Measurements from ENCODE around the gene CORO1A. TPM values are rescaled to one million over a fixed set of nuclear protein-coding genes. Genes with fewer than 3 reads are reported as not detected.
A peak's percentile ranks its signal among the peaks of the same experiment; 100 is the strongest.
"Not testable (repeated sequence)": the region's sequence is repeated elsewhere in the genome, so short reads cannot be mapped to it uniquely, and the experiment has no call there.

CORO1A gene
- total RNA-seq, 2 experiments from 2014 or later, result 1,426 to 1,488 TPM

DNA sequence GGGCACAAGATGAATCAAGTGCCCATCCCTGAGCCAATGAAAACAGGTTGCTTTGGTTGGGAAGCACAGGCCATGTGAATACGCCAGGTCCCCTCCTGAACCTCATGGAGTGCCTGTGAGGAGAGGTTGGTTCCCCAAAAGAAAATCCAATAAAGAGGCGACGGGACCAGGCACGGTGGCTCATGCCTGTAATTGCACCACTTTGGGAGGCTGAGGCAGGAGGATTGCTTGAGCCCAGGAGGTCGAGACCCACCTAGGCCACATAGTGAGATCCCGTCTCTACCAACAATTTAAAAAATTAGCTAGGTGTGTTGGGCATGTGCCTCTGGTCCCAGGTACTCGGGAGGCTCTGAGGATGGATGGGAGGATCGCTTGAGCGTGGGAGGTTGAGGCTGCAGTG lies 3.5 kb upstream of the CORO1A start:
- H3K4me3 Mint-ChIP-seq, result no peak overlapping the region
- no peaks in the 10 kb centered on the region for H3K9me3 Mint-ChIP-seq
- DNase-seq (no peak), ATAC-seq (ENCODE audit: low read depth) (no peak)
- POLR2A ChIA-PET, result interaction anchor here (0.7 kb wide), 1 partner anchor 114 kb away, joined by 4 read pairs; the partner anchor contains the start of gene ALDOA
- H3K27me3 Mint-ChIP-seq, result peaks cover 2% of the 10 kb centered on the region
- peaks cover 14% of the 10 kb centered on the region for H3K4me1 Mint-ChIP-seq
- H3K27ac Mint-ChIP-seq, result no peak overlapping the region
- peaks cover 11% of the 10 kb centered on the region for H3K36me3 Mint-ChIP-seq

DNA sequence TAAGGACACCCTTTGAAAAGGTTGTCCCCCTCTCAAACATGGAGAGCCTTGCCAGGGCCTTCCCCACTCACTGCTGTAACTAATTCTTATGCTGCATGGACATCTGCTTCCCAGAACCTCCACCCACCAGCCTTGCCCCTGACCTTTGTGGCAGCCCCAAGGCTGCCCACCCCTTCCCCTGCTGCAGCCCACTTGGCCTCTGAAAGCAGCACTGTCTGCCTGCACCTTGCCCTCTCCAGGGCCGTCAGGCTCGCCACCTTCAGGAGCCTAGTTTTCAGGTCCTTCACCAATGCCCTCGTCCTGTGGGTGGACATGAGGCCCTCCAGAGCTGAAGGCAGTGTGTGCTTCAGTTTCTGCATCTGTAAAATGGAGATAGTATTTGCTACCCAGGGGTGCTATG lies 2.7 kb upstream of the CORO1A start:
- Mint-ChIP-seq H3K27me3 (no peaks in the 10 kb centered on the region), H3K4me3 (no peak overlapping the region), H3K4me1 (peaks cover 14% of the 10 kb centered on the region), H3K9me3 (no peaks in the 10 kb centered on the region), H3K27ac (no peak overlapping the region), H3K36me3 (peaks cover 17% of the 10 kb centered on the region)
- no peak for ATAC-seq (ENCODE audit: low read depth)
- DNase-seq, result no peak
- POLR2A ChIA-PET, result interaction anchor here (0.7 kb wide), 1 partner anchor 115 kb away, joined by 4 read pairs; the partner anchor contains the start of gene ALDOA

DNA sequence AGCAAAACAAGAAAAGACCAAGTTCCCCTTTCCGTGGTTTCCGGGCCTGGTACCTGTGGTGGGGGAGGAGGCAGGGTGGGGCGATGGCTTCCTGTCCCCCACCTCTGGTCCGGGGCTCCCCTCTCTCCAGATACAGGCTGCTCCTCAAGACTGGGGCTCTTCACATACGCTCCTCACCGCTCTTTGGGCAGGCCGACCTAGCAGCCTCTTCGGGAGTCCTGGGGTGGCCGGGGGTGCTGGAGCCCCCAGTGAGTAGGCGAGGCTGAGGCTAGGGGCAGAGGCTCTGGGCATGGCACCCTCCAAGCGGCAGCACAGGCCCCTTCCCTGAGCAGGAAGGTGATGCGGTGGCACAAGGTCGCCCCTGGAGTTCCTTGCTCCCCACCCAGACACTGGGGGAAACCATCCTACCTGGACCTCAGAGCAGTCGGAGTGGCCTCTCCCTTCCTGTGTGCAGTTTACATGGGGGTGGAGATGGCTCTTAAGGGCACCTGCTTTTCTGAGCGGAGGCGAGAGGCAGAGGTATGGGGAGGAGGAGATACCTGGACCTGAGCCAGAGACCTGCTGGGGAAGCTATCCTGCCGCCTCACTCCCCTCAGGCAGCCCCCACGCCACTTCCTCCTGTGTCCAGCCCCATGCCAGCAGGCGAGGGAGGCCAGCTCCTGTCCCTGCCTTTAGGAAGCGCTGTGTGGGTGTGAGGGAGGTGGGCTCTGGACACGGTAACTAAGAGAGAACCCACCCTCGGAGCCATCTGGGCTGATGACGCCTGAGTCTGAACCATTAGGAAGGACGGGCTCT lies 891 bp downstream of the CORO1A start:
- Mint-ChIP-seq H3K36me3 (peaks cover 39% of the 10 kb centered on the region), H3K4me1 (peaks cover 29% of the 10 kb centered on the region), H3K27me3 (no peaks in the 10 kb centered on the region), H3K27ac (peak overlapping the region; percentile 100), H3K9me3 (no peaks in the 10 kb centered on the region), H3K4me3 (peak overlapping the region; percentile 100)
- DNase-seq, result no peak
- POLR2A ChIA-PET, result interaction anchor here (0.6 to 6.4 kb wide), 28 partner anchors 12 to 474 kb away, joined by 3 to 132 read pairs (median 10); partner anchors contain the start of genes ALDOA, DCTPP1, FBRS and GDPD3
- ATAC-seq (ENCODE audit: low read depth), result peak; percentile 24

DNA sequence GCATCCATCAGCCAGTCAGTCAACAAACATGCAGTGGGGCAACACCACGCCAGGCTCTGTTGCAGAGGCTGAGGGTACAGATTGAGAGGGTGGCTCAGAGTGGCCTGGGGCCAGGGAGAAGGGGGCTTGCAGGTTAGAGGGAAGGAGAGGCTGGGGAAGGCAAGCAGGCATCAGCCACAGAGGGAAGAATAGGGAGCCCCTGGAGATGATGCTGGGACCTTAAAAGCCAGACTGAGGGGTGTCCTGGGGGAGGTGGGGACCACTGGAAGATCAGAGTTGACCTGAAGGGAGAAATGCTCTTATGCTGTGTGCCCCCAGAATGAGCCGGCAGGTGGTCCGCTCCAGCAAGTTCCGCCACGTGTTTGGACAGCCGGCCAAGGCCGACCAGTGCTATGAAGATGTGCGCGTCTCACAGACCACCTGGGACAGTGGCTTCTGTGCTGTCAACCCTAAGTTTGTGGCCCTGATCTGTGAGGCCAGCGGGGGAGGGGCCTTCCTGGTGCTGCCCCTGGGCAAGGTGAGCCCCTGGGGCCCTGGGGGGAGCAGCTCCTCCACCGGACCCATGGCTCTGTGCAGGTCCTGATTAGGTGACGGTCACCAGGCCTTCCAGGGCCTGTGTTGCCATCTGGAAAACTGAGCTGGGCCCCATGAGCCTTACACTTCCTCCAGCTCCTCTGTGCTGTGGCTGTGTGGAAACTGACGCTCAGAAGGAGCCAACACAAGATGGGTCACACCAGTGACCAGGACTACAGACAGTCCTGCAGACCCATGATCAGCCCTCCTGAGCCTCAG lies 1.7 kb downstream of the CORO1A start:
- Mint-ChIP-seq H3K4me1 (peaks cover 29% of the 10 kb centered on the region), H3K27me3 (no peaks in the 10 kb centered on the region), H3K4me3 (peak overlapping the region; percentile 100), H3K27ac (peak overlapping the region; percentile 100), H3K36me3 (peaks cover 39% of the 10 kb centered on the region), H3K9me3 (no peaks in the 10 kb centered on the region)
- POLR2A ChIA-PET, result interaction anchor here (0.7 to 6.4 kb wide), 36 partner anchors 8 to 932 kb away, joined by 3 to 132 read pairs (median 6); partner anchors contain the start of genes ALDOA, FBRS, GDPD3 and KAT8
- DNase-seq, result no peak
- ATAC-seq (ENCODE audit: low read depth), result peak; percentile 7

DNA sequence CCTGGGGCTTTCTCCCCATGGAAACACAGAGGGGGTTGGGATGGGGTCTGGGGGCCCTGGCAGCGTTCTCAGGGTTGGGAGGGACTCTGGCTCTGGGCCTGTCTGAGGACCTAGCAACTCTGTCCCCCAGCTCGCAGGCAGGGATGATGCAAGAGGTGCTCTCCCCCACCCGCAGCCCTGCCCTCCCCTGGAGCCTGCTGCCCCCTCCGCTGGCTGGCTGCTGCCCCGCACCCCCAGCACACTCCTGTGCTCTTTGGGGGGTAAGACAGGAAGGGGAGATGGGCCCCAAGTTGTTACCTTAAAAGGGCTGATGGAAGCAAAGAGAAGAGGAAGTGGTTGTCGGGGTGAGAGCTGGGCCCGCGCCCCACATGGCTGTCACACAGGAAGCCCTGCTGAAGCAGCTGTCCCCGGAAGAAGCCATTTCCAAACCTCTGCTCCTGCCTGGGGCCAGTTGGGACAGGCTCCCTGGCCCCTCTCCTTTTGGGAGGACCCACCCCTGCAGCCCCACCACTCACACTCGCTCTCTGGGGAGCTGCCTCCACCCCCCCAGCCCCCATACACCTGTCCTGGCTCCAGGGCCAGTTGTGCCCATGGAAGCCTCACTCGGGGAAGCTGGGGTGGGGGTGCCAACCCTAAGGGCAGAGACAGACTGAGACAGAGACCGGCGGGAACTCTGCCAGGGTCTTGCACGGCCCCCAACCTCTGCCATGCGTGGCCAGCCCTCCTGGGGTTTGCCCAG lies 2.5 kb downstream of the CORO1A start:
- H3K9me3 Mint-ChIP-seq, result no peaks in the 10 kb centered on the region
- H3K27me3 Mint-ChIP-seq, result no peaks in the 10 kb centered on the region
- peaks cover 39% of the 10 kb centered on the region for H3K36me3 Mint-ChIP-seq
- peak; percentile 90 for DNase-seq
- POLR2A ChIA-PET, result interaction anchor here (0.6 to 6.4 kb wide), 36 partner anchors 9 to 932 kb away, joined by 3 to 132 read pairs (median 6); partner anchors contain the start of genes ALDOA, FBRS, GDPD3 and KAT8
- peaks cover 26% of the 10 kb centered on the region for H3K4me1 Mint-ChIP-seq
- peak overlapping the region; percentile 100 for H3K4me3 Mint-ChIP-seq
- peak overlapping the region; percentile 100 for H3K27ac Mint-ChIP-seq
- peak; percentile 48 for ATAC-seq (ENCODE audit: low read depth)

DNA sequence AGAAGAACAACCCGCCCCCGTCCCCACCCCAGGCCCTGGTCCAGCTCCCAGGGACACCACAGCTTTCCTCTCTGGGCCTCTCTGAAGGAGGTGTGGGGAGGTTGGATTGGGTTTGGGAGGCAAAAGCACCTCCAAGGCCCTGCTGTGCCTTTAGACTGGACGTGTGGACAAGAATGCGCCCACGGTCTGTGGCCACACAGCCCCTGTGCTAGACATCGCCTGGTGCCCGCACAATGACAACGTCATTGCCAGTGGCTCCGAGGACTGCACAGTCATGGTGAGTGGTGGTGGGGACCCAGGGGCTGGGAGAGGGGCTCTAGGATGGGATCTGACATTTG lies 3.0 kb downstream of the CORO1A start:
- DNase-seq (no peak), ATAC-seq (ENCODE audit: low read depth) (no peak)
- Mint-ChIP-seq H3K4me1 (peaks cover 24% of the 10 kb centered on the region), H3K27me3 (no peaks in the 10 kb centered on the region), H3K4me3 (peak overlapping the region; percentile 100), H3K9me3 (no peaks in the 10 kb centered on the region), H3K36me3 (peaks cover 39% of the 10 kb centered on the region), H3K27ac (peak overlapping the region; percentile 100)
- POLR2A ChIA-PET, result interaction anchor here (0.6 to 6.4 kb wide), 27 partner anchors 9 to 931 kb away, joined by 3 to 132 read pairs (median 8); partner anchors contain the start of genes ALDOA, FBRS, GDPD3 and KAT8

DNA sequence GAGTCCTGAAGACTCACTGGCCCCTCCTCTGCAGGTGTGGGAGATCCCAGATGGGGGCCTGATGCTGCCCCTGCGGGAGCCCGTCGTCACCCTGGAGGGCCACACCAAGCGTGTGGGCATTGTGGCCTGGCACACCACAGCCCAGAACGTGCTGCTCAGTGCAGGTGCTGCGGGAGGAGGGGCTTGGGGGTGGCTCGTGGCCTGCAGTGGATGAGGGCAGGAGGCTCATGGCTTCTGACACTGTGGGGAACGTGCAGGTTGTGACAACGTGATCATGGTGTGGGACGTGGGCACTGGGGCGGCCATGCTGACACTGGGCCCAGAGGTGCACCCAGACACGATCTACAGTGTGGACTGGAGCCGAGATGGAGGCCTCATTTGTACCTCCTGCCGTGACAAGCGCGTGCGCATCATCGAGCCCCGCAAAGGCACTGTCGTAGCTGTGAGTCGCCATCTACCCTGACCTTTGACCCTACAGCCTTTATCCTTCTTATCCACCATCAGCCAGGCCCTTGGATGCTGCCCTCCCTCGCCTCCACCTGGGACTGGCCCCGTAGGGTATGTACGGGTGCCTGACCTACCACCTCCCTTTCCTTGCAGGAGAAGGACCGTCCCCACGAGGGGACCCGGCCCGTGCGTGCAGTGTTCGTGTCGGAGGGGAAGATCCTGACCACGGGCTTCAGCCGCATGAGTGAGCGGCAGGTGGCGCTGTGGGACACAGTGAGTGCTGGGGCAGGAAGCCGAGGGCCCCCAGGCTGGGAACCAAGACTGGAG lies 3.6 kb downstream of the CORO1A start:
- Mint-ChIP-seq H3K9me3 (no peaks in the 10 kb centered on the region), H3K36me3 (peaks cover 39% of the 10 kb centered on the region), H3K4me3 (peak overlapping the region; percentile 100), H3K27ac (peak overlapping the region; percentile 100), H3K27me3 (no peaks in the 10 kb centered on the region), H3K4me1 (peaks cover 22% of the 10 kb centered on the region)
- POLR2A ChIA-PET, result interaction anchor here (0.6 to 6.4 kb wide), 17 partner anchors 10 to 561 kb away, joined by 3 to 132 read pairs (median 8); partner anchors contain the start of genes ALDOA, GDPD3, MAPK3 and PHKG2
- DNase-seq (peak; percentile 96), ATAC-seq (ENCODE audit: low read depth) (peak; percentile 13)

DNA sequence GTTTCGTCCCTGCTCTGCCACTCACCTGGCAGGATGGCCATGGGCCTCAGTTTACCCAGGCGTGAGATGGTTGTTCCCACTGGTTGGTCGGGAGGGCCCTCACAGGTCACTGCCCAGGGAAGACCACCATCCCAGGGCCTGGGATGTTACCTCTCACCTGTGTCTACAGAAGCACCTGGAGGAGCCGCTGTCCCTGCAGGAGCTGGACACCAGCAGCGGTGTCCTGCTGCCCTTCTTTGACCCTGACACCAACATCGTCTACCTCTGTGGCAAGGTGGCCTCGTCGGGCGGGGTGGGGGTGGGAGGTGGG lies 4.1 kb downstream of the CORO1A start:
- peaks cover 17% of the 10 kb centered on the region for H3K4me1 Mint-ChIP-seq
- POLR2A ChIA-PET, result interaction anchor here (0.6 to 6.4 kb wide), 5 partner anchors 44 to 122 kb away, joined by 3 to 132 read pairs (median 15); partner anchors contain the start of genes ALDOA, TBX6 and YPEL3
- peak overlapping the region; percentile 100 for H3K4me3 Mint-ChIP-seq

DNA sequence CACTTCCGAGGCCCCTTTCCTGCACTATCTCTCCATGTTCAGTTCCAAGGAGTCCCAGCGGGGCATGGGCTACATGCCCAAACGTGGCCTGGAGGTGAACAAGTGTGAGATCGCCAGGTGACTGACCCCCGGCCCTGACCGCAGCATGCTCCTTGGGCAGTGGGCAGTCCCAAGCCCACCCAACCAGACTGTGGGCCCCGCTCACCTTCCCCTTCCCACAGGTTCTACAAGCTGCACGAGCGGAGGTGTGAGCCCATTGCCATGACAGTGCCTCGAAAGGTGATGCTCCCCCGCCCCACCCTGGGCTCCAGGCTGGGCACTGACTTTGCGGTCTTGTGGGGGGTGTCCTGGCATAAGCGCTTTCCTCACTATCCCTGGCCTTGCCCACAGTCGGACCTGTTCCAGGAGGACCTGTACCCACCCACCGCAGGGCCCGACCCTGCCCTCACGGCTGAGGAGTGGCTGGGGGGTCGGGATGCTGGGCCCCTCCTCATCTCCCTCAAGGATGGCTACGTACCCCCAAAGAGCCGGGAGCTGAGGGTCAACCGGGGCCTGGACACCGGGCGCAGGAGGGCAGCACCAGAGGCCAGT lies 4.7 kb downstream of the CORO1A start:
- Mint-ChIP-seq H3K36me3 (peaks cover 39% of the 10 kb centered on the region), H3K9me3 (no peaks in the 10 kb centered on the region), H3K27me3 (no peaks in the 10 kb centered on the region), H3K4me3 (peak overlapping the region; percentile 100), H3K27ac (peak overlapping the region; percentile 76), H3K4me1 (peaks cover 16% of the 10 kb centered on the region)
- DNase-seq (no peak), ATAC-seq (ENCODE audit: low read depth) (no peak)
- POLR2A ChIA-PET, result interaction anchor here (0.6 to 6.4 kb wide), 4 partner anchors 45 to 98 kb away, joined by 3 to 132 read pairs (median 36); partner anchors contain the start of genes TBX6 and YPEL3

More for the DNA sequence above, 4.1 kb downstream of the CORO1A start:
- ATAC-seq (ENCODE audit: low read depth) (no peak), DNase-seq (no peak)
- H3K27me3 Mint-ChIP-seq, result no peaks in the 10 kb centered on the region
- peak overlapping the region; percentile 100 for H3K27ac Mint-ChIP-seq
- H3K9me3 Mint-ChIP-seq, result no peaks in the 10 kb centered on the region
- peaks cover 39% of the 10 kb centered on the region for H3K36me3 Mint-ChIP-seq

DNA sequence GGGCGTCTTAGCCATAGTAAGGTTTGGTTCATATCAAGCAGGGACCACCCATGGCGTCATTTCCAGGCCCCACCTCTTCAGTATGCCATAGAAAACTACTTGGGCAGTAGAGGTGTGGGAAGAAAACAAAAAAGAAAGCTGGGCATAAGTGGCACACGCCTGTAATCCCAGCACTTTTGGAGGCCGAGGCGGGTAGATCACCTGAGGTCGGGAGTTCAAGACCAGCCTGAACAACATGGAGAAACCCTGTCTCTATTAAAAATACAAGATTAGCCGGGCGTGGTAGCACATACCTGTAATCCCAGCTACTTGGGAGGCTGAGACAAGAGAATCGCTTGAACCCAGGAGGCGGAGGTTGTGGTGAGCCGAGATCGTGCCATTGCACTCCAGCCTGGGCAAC lies 7.8 kb downstream of the CORO1A start:
- peaks cover 16% of the 10 kb centered on the region for H3K4me1 Mint-ChIP-seq
- H3K9me3 Mint-ChIP-seq; ATAC-seq (ENCODE audit: low read depth); POLR2A ChIA-PET; H3K4me3 Mint-ChIP-seq; H3K27ac Mint-ChIP-seq; DNase-seq; H3K27me3 Mint-ChIP-seq: not testable (repeated sequence)
- peaks cover 18% of the 10 kb centered on the region for H3K36me3 Mint-ChIP-seq

DNA sequence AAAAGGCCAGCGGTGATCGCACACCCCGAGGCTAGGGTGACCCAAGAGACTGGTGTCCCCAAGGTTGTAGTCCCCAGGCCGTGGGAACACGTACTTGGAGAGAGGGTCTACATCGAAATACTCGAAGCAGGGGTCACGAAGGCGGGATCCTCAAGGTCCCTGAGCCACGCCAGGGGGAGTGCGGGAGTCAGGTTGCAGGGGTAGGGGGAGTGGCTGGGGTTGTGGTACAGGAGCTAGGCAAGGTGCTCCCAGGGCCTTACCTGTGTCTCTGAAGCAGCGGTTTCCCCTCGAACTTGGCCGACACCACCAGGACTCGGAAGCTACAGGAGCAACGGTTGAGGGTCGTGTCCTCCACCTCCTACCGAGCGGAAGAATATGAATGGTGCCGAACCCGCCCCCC lies 9.7 kb downstream of the CORO1A start:
- POLR2A ChIA-PET, DNase-seq: not testable (repeated sequence)

DNA sequence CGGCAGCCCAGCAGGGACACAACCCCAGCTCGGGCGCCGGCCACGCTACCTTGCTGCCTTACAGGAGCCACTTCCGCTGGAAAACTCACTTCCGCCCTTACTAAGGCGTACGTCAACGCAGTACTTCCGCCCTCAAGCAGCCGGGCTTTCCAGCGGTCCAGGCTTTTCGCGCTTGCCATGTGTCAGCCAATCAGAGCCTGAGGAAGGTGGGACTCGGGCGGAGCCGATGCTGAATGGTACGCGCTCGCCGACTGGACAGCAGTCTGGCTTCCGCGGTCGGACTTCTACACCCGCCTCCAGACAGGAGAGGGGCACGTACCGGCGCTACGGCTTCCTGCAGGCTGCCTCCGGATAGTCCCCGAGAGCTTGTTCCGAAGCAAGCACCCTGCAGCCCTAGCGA lies 10.2 kb downstream of the CORO1A start, which contains the start of the genes BOLA2B and SLX1A:
Gene BOLA2B, minus strand, starts transcription at position 52 of the 400 bp plus-strand sequence. CDS start 71 bp downstream, outside the sequence.
Gene SLX1A, plus strand, starts transcription at position 261 of the 400 bp plus-strand sequence. CDS start 210 bp downstream, outside the sequence.
- H3K27me3 Mint-ChIP-seq, H3K36me3 Mint-ChIP-seq: not testable (repeated sequence)

More for the DNA sequence above, 9.7 kb downstream of the CORO1A start:
- ATAC-seq (ENCODE audit: low read depth), result peak; percentile 6
- H3K27ac Mint-ChIP-seq, H3K36me3 Mint-ChIP-seq, H3K4me1 Mint-ChIP-seq, H3K9me3 Mint-ChIP-seq, H3K27me3 Mint-ChIP-seq, H3K4me3 Mint-ChIP-seq: not testable (repeated sequence)

More for the DNA sequence above, 10.2 kb downstream of the CORO1A start, which contains the start of the genes BOLA2B and SLX1A:
- H3K4me1 Mint-ChIP-seq, H3K27ac Mint-ChIP-seq, H3K4me3 Mint-ChIP-seq, DNase-seq, POLR2A ChIA-PET, H3K9me3 Mint-ChIP-seq: not testable (repeated sequence)
- peak; percentile 86 for ATAC-seq (ENCODE audit: low read depth)

Measured in activated naive CD8-positive, alpha-beta T cell treated with anti-CD3 and anti-CD28 coated beads, Interleukin-2, amount 10 ng/mL, durations not matched to agents 7 days and 5 days (primary cell).